HS-5 (cell line): ENCODE measurements around the gene SLC9A5.
A peak's percentile ranks its signal among the peaks of the same experiment; 100 is the strongest.

Source experiments
- DNase-seq: peaks from one replicate; pipeline ENCODE4 v3.0.0-alpha.2; 2012; ENCODE audit warnings: low read depth

The SLC9A5 gene

GRCh38 chr16:67238806-67239470, 9.8 kb upstream of the SLC9A5 start:
- DNase-seq: no peak

- no peak for DNase-seq
Measured at GRCh38 chr16:67240506-67240905, 8.3 kb upstream of the SLC9A5 start.

DNA sequence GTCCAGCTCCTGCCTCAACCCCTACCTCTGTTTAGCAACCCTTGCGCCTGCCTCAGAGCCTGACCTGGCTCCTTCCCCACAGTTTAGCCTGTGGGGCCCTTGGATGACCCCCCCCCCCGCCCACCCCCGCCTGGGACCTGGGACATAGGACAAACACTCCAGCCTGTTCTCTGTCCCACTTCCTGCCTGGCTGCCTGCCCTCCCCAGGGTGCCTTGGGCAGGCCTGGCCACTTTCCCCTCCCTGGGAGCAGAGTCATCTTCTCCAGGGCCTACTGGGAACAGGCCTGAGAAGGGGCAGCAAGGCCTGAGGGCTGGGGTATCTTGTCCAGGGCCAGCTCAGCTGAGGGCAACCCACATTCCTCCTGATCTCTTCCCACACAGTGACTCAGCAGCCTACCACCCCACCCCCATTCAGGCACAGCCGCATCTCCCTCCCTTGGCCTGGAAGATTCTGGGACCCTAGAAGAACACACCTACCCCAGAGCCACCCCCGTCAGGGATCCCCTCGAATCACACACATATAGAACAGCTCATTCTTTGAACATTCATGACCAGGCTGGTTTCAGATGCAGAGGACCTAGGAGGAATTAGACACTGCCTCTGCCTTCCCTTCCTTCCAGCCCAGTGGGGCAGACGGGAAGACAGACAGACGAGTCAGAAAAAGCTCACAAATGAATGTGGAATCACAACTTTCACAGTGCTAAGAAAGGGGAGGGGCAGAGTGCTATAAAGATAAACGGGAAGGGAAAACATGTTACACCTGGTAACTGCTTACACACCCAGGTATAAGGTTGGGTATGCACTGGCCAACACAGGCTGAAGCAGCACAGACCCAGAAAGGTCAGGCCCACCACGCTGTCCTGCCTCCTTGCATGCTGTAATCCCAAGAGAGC, 7.5 kb upstream of the SLC9A5 start:
- peak; percentile 64 for DNase-seq

- DNase-seq: no peak
Measured at GRCh38 chr16:67242138-67242730, 6.5 kb upstream of the SLC9A5 start.

GRCh38 chr16:67243481-67243880, 5.3 kb upstream of the SLC9A5 start:
- DNase-seq: no peak

- peak; percentile 88 for DNase-seq
Measured at GRCh38 chr16:67244387-67245185, 4.2 kb upstream of the SLC9A5 start.

DNA sequence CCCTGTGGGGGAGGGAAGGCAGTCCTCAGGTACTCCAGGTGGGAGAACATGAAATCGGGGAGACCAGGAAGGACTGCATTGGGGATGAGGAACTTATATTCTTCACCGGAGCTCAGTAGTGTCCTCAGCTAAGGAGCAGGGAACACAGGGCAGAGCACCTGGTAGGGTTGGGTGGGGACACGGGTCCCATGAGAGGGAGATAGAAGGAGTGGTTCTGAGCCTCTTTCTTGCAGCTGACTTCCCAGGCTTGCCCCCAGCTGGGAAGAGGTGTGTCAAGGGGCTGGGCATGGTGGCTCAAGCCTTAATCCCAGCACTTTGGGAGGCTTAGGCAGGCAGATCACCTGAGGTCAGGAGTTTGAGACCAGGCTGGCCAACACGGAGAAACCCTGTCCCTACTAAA, 3.6 kb upstream of the SLC9A5 start:
- no peak for DNase-seq

DNA sequence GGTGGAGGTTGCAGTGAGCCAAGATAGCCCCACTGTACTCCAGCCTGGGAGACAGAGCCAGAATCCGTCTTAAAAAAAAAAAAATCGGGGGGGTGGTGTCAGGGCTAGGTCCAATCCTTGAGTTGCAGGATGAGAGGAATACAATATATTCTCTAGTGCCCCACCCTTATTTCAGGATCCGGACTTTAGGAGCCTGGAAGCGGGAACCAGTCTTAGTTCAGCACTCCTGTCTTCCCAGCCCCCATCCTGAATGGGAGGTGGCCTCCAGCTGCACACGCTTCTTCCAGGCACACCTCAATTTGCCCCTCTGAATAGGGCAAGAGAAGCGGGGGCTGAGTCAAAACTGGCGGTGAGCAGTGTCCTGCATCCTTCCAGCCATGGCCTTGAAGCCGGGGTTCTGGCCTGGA, 3.1 kb upstream of the SLC9A5 start:
- DNase-seq: no peak

- DNase-seq: no peak
Measured at GRCh38 chr16:67246081-67246755, 2.6 kb upstream of the SLC9A5 start.

DNA sequence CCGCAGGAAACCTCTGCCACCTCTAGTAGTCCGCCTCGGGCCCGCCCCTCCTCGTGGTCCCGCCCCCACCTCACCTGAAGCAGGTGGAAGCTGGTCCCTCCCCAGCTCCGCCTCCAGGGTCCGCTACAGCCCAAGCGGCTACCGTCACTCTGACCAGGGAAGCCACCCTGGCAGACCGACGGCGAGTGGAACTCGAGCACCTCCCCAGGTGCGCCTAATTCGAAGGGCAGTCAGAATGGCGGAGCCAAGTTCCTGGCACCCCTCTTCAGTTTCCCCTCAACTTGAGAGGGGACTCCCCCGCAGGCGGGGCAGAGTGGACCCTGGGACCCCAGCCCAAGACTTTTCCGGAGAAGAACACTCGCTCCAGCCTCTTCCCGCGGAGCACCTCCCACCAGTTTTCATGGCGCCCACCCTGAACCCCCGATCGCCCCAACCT, 2.0 kb upstream of the SLC9A5 start:
- no peak for DNase-seq

GRCh38 chr16:67247192-67248072, 1.3 kb upstream of the SLC9A5 start, which contains the start of gene FHOD1:
TSS of gene FHOD1 (minus strand) at chr16:67247481. CDS start at chr16:67247410, 71 bp downstream.
- DNase-seq: peak; percentile 80

- DNase-seq: no peak
Measured at GRCh38 chr16:67248073-67248400, 742 bp upstream of the SLC9A5 start.

GRCh38 chr16:67249178-67250044, 632 bp downstream of the SLC9A5 start:
- DNase-seq: no peak

- DNase-seq: no peak
Measured at GRCh38 chr16:67250045-67250327, 1.2 kb downstream of the SLC9A5 start.

- DNase-seq: no peak
Measured at GRCh38 chr16:67252609-67253497, 4.1 kb downstream of the SLC9A5 start.

DNA sequence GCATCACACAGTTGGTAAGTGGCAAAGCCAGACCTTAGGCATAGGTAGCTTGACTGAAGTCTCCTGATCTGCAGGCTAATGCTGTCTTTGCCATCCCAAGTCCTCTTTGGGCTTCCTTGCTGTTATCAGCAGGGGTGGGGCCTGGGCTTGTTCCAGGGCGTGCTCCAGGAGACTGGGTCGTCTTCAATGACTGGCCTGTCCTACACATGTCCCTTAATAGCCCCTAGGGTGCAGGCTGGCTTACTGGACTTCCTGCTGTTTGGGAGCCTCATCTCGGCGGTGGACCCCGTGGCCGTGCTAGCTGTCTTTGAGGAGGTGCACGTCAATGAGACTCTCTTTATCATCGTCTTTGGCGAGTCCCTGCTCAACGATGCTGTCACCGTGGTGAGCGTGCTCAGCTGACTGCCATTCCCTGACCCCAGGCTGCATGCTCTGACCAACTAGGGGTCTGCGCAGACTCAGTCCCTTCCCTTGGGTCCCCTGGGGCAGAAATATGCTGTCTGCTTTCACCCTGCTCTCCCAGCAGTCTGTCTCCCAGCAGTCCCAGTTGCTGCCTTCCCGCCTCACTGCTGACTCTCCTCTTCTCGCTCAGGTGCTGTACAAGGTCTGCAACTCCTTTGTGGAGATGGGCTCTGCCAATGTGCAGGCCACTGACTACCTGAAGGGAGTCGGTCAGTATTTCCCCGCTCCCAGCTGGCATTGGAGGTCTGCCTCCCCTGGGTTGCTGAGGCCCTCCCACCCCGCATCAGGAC, 6.2 kb downstream of the SLC9A5 start:
- DNase-seq: no peak

GRCh38 chr16:67255553-67256221, 6.9 kb downstream of the SLC9A5 start:
- DNase-seq: no peak
